NCI-H446 treated with DMSO at 0.1 percent for 48 hours (cell line): ENCODE data around the gene KATNB1.
A peak's percentile ranks its signal among the peaks of the same experiment; 100 is the strongest.
"Not testable (repeated sequence)": the region's sequence is repeated elsewhere in the genome, so short reads cannot be mapped to it uniquely, and the experiment has no call there.

Experiments
- DNase-seq: peaks from one replicate; lab custom pipeline; 2025; lab: John Stamatoyannopoulos, UW

The KATNB1 gene

GRCh38 chr16:57700781-57701551, 34.6 kb upstream of the KATNB1 start:
- DNase-seq = no peak

GRCh38 chr16:57701759-57702371, 33.7 kb upstream of the KATNB1 start:
- no peak for DNase-seq

- DNase-seq = no peak
These were observed 32.1 kb upstream of the KATNB1 start for GRCh38 chr16:57703416-57704010.

- no peak for DNase-seq
These were observed 31.3 kb upstream of the KATNB1 start for GRCh38 chr16:57704011-57704904.

- no peak for DNase-seq
These were observed 30.4 kb upstream of the KATNB1 start for GRCh38 chr16:57704905-57705852.

GRCh38 chr16:57706717-57707116, 28.9 kb upstream of the KATNB1 start:
- DNase-seq = no peak

GRCh38 chr16:57707331-57707730, 28.2 kb upstream of the KATNB1 start:
- DNase-seq = no peak

- DNase-seq = no peak
These were observed 27.4 kb upstream of the KATNB1 start for GRCh38 chr16:57708168-57708567.

GRCh38 chr16:57709663-57710062, 25.9 kb upstream of the KATNB1 start:
- no peak for DNase-seq

- DNase-seq = peak; percentile 30
These were observed 24.2 kb upstream of the KATNB1 start for GRCh38 chr16:57711346-57711745.

- no peak for DNase-seq
These were observed 23.6 kb upstream of the KATNB1 start for GRCh38 chr16:57711993-57712392.

GRCh38 chr16:57712569-57712968, 23.0 kb upstream of the KATNB1 start:
- DNase-seq = not testable (repeated sequence)

GRCh38 chr16:57713596-57713995, 22.0 kb upstream of the KATNB1 start:
- DNase-seq = no peak

GRCh38 chr16:57714047-57714446, 21.5 kb upstream of the KATNB1 start:
- no peak for DNase-seq

GRCh38 chr16:57720142-57720575, 15.4 kb upstream of the KATNB1 start:
- no peak for DNase-seq

GRCh38 chr16:57721356-57722209, 14.0 kb upstream of the KATNB1 start:
- DNase-seq = no peak

GRCh38 chr16:57722210-57722499, 13.4 kb upstream of the KATNB1 start:
- DNase-seq = no peak

- no peak for DNase-seq
These were observed 12.9 kb upstream of the KATNB1 start for GRCh38 chr16:57722651-57723050.

GRCh38 chr16:57723170-57723569, 12.4 kb upstream of the KATNB1 start:
- no peak for DNase-seq

GRCh38 chr16:57724531-57724930, 11.0 kb upstream of the KATNB1 start:
- DNase-seq = no peak
